ENCODE results near the gene MACROD1. TPM values are rescaled to one million over a fixed set of nuclear protein-coding genes. Genes with fewer than 3 reads are reported as not detected.

MACROD1 gene
- total RNA-seq, 1 donor from 2014 or later = 8.9 TPM

DNA sequence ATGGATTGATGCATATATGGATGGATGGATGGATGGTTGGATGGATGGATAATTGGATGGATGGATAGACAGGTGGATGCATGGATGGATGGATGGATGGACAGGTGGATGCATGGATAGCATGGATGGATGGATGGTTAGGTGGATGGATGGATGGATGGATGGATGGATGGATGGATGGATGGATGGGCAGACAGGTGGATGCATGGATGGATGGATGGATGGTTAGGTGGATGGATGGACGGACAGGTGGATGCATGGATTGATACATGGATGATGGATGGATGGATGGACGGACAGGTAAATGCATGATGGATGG is 52.5 kb downstream of the MACROD1 start:
- DNase-seq (ENCODE audit: low spot score) = no peak

DNA sequence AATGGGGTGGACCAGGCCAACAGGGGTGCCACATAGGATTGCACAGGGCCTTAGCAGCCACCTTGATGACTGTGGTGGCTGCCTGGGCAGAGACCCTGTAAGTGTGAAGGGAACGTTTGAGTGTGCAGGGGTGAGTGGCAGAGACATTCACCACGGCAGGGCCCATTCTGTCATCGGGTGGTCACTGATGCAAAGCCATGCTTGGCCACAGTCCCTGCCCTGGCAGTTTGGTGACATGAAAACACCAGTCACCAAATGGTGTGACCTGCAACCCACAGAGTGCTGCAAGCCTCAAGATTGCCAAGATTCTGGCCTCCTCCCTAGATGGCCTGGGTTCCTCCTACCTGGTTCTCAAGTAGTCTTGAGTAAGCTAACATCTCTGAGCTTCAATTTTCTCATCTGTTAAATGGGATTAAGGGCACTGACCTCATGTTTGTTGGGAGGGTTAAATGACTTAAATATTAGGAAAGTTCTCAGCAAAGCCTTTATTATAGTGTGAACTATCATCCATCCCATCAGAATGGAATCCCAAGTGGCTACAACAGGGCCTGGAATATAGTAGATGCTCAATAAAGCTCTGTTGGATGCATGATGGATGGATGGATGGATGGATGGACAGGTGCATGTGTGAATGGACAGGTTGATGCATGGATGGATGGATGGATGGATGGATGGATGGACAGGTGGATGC is 53.0 kb downstream of the MACROD1 start:
- no peak for DNase-seq (ENCODE audit: low spot score)

DNA sequence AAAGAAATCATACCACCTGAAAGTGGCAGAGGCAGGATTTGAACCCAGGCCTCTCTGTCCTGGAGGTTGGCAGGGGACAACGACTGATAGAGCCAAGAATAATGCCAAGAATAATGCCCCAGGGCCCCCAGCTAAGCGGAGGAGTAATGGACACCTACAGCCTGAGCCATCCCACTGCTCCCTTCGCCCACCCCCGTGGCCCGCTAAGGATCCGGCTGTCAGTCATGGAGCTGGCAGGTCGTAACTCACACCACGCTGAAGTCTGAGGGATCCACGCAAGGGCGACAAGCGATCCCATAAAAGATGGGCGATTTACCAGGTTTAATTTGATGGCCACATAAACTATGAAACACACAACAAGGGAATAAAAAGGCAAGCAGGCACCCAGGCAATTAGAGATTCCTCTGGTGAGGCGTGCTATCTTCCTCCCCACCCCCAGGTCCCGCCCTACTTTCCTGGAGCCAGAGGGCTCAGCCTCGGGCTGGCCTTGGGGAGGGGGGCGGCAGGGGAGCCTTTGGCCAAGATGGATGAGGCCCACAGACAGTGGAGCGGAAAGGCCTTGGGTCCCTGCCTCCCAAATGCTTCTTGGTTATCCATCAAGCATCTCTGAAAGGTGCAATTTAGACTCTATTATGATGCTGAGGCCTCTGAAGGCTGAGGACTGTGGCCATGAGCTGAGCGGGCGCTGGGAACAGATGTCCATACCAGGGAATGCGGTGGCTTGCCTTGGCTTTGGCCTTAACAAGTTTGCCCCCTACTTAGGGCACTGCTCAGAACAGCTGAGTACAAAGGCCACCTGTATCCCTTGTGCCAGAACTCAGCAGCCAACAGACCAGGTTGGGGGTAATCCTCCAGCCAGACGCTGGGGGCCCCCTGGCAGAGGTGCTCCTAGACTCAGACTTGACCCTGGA is 55.2 kb downstream of the MACROD1 start:
- DNase-seq (ENCODE audit: low spot score) = no peak

DNA sequence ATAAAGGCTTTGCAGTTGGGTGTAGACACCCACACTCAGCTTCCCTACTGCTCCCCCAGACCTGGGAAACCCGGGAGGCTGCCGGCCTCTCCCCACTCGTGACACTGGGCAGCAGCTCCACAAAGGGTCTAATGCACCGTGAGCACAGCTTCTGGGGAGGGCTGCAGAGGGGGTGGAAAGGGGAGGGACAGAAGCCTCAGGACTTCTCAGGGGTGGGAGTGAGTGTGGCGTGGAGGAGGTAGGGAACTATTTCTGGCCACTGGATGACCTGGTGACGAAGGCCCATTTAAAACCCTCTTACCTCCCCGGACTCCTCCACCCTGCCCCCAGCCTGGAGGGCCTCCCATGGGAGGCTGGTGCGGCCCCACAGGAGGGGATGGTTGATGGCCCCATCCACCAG is 56.6 kb downstream of the MACROD1 start:
- no peak for DNase-seq (ENCODE audit: low spot score)

DNA sequence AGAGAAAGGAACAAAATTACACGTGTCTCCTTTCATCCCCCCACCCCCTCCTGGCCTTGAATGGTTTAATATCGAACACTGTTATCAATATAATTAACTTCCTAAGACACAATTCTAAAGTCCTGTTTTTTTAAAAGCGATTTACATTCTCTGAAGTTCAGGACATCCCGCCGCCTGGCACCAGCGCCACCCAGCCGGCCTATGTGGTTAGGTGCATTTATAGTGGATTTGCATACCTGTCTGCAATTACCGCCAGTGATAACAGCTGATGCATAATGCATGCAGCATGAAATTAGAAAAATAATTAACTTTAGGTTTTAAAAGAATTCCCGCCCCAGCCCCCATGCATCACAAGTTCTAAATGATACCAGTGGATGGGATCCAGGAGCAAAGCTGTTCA is 58.6 kb downstream of the MACROD1 start:
- DNase-seq (ENCODE audit: low spot score) = no peak

DNA sequence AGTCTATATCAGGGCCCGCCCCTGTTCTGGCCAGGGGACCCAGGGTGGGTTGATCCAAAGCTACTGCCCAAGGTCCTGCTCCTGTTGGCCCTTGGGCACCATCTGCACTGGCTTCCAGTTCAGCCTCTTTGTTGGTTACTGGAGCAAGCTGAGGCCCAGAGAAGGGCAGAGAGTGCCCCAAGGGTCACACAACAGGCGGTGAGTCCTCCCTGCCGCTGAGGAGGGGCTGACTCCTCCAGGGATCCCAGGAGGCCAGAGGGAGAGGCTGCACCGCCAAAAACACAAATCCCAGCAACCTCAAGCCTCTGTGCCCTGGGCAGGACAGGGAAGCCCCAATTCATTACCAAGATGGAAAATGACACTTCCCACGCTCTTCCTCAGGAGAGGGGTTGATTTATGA is 61.3 kb downstream of the MACROD1 start:
- no peak for DNase-seq (ENCODE audit: low spot score)

DNA sequence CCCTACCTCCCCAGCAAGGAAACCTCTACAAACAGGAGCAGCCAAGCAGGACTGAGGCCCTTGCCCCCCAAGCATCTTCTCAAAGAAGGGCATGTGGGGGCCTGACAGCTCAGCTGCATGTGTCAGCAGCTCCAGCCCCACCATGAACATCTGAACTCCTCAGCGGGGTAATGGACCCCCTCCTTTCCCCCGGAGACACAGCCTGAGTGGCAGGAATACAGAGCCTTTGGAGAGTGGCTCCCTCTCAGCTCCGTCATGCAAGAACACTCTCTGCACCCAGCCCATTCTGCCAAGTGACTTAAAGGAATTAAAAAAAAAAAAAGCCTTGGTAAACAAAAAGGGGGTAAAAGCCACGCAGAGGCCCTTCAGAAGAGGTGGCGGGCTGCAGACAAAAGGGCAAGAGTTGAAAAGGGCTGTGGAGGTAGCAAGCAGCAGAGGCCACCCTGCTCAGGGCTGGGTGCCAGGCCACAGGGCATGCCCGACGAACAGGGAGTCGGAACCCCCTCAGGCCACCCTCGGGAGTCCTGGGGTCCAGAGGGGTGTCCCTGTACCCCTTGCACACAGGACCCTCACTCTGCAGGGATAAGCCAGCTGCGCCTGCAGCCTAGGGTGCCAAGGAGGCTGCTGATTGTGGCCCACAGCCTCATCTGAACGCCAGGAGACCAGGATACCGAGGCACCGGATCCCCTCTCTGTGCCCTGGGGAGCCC is 62.5 kb downstream of the MACROD1 start:
- peak; percentile 50 for DNase-seq (ENCODE audit: low spot score)

DNA sequence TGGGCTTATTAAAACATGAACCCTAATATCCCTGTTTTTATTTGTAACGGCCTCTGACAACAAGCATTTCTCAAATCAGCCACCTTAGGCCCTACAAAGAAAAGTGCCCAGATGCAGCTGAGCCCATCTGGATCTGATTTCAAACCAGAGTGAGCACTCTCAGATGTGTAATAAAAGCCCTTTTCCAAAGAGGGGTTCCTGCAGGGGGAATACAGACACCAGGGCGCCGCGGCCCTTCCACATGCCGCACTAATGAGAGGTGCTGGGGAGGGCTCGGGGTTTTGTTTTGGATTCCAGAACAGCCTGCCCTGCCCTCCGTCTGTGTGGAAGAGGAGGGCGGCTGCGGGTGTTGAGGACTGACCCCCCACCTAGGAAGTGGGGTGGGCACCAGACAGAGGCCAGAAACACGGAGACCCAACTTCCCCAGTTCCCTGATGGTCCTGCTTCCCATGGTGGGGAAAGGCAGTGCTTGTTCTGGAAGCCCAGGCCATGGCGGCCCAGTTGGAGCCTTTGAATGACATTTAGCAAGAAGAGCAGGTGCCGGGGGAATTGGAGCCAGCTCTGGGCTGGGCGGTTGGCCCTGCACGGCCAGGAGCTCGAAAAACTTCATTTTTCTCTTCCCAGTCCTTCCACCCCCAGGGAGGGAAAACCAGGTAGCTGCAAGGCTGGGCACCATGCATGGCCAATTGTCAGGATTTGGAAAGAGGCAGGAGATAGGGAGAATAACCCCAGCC is 63.7 kb downstream of the MACROD1 start:
- peak; percentile 55 for DNase-seq (ENCODE audit: low spot score)

DNA sequence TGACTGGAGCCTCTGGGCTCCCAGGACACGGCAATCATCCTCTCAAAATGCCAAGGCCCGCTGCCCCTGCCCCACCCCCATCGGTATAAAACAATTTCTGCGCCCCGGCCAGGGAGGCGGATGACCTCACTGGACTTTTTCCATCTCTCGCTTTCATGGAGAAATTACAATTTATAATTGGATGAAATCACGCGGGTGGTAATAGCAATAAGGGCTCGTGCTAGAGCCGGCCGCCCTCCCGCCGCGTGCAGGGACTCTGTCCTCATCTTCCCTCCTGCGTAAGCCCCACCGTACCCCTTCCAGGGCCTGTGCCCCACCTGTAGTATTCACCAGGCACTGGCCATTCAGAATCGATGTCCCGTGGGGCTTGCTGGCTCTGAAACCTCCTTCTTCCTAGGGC is 64.5 kb downstream of the MACROD1 start:
- DNase-seq (ENCODE audit: low spot score) = no peak

DNA sequence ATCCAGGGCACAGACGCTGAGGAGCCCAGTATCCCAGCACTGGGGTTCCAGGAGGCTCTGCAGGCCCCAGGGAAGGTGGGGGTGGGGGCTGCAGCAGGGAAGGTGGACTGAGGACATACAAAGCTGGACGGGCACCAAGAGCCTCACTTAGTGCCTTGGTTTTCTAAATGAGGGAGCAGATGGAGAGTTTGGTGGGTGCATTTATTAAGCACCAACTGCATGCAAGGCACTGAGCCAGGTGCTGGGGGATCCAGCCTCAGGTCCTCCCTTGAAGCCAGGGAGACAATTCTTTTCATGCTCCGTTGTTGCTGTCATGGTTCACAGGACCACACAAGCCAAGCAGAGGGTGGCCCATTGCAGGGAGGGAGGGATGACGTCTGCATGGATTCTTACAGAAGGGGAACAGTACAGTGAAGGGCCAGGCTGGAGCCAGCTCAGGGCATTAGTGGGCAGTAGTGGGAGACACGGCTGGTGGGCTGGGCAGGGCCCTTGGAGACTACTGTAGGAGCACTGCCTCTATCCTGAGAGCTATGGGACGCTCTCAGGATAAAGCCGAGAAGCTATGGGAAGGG is 65.0 kb downstream of the MACROD1 start:
- DNase-seq (ENCODE audit: low spot score) = no peak

DNA sequence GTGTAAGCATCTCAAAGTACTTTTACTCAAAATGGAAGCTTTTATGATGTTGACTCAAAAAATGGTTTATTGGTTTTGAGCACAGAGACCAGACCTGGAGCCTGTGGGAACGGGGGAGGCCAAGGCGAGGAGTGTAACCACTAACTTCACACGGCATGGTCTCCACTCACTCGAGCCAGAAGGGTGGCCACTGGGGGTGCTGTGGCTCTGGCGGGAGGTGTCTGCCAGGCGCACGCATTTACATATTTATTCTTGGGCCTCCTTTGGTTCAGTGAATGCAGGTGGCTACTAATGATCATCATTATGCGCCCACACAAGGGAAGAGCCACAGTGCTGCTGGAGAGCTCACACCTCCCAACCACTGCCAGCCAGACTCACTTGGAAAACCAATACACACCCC is 65.6 kb downstream of the MACROD1 start:
- no peak for DNase-seq (ENCODE audit: low spot score)

DNA sequence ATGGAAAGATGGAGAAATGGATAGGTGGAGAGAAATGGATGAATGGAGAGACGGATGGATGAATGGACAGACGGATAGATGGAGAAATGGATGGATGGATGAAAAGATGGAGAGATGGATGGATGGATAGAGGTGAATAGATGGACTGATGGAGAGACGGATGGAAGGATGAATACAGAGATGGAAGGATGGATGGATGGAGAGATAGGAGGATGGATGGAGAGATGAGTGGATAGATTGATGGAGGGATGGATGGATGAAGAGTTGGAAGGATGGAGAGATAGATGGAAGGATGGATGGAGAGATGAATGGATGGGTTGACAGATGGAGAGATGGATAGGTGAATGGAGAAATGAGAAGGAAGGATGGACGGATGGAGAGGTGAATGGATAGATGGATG is 66.5 kb downstream of the MACROD1 start:
- no peak for DNase-seq (ENCODE audit: low spot score)

DNA sequence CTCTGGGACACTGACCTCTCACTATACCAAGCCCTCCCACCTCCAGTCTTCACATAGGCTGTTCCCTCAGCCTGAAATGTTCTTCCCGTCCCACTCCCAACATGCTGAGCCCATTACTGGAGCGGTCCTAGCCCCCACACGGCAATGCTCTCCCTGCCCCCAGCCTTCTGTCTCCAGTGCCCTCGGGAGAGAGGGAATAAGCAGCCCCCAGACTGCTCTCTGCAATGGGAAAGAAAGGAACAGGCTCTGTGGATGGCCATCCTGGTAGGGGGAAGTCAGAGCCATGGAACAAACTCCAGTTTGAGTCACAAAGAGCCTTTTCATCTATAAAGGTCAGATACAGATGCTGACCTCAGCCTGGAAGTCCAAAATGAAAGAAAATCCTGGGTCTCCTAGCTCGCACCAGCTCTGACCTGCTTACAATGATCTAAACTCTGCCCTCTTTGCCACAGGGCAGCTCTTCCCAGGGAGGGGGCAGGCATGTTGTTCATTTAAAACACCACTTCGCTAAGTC is 67.5 kb downstream of the MACROD1 start:
- DNase-seq (ENCODE audit: low spot score) = no peak

DNA sequence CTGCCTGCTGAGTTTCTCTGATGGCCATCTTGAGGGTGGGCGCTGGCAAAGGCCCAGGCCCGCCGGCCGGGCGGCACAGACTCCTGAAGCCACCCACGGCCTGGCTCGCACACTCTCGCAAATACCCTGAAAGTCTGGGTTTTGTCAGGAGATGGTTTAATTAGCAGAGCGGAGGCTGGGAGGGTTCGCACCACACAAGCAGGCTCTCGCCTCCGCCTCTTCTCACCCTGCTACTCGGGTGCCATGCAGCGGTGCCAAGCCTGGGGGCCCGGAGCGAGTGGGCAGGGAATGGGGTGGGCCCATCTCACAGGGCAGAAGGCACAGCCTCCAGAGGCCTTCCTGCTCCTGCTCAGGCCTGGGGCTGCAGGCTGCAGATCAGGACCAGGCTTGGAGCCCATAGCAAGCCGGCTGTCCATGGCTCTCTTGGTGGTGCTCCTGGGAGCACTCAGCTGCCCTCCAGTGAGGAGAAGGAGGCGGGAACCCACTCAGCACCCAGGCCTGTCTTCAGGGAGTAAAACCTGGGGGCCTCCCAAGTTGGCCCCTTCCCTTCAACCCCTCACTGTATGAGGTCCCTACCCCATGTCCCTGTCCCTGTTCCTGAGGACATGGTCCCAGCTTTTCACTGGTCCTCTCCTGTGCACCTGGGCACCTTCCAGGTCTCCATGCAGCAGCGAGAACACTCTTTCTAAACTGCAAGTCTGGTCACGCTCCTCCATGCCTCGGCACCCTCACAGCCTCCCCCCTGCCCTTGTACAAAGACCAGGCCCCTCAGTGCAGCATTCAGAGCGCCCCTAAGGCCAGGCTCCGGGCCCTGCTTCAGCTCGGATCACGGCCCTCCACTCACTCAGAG is 68.2 kb downstream of the MACROD1 start:
- no peak for DNase-seq (ENCODE audit: low spot score)

DNA sequence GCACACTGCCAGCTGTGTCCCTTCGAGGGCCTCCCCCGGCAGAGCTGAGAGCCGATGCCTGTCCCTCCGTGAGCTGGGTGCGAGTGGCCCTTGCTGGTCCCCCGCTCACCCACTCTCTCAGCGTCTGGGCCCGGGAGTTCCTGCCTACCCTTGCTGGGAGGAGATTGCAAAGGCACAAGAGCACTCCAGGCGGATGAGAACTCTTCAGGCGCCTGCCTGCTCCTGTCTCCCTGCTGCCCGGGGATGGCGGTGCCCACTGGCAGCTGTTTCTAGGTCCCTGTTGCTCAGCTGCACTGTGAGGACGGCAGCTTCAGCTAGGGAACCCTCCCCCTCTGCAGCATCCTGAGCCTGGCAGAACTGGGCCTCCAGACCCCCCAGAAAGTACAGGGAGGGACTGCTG is 69.1 kb downstream of the MACROD1 start:
- DNase-seq (ENCODE audit: low spot score) = no peak

DNA sequence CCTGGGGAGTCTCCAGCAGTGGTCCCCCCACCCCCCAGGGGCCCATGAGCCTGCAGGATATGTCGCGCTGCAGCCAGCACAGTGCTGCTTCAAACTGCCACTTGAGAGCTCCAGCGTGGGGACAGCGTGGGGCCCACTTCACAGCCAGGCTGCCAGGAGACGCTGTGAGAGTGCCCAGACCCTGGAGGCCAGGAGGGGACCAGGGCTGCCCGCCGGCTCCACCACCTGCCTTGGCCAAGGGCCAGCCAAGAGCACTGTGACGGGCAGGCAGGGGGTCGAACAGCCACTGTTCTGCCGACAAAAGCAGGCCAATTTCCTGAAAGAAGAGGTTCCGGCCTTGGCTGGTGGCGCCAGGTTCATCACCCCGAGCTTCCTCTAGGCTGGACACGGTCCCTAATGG is 70.0 kb downstream of the MACROD1 start:
- no peak for DNase-seq (ENCODE audit: low spot score)

DNA sequence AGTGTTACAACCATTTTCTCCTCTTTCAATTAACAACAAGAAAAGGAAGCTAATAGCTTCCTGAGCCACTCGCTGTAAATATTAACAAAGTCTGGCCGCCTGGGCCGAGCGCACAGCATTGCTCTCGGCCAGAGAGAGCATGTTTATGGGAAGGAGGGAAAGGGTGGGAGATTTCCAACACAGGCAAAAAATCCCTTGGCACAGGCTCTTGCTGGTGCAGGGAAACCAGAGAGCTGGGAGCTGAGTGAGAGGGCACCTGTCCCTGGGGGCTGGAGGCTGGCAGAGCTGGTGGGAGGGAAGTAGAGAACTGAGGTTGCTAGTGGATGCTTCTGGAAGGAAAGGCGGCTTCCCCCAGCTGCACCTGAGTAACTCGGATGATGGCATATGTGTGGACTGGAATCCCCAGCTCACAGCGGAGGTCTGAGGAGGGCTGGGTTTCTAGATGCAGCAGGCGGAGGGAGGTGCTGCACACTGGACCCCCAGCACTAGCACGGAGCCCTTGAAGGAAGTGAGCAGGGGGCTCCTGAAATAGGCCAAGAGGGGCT is 70.6 kb downstream of the MACROD1 start:
- DNase-seq (ENCODE audit: low spot score) = no peak

DNA sequence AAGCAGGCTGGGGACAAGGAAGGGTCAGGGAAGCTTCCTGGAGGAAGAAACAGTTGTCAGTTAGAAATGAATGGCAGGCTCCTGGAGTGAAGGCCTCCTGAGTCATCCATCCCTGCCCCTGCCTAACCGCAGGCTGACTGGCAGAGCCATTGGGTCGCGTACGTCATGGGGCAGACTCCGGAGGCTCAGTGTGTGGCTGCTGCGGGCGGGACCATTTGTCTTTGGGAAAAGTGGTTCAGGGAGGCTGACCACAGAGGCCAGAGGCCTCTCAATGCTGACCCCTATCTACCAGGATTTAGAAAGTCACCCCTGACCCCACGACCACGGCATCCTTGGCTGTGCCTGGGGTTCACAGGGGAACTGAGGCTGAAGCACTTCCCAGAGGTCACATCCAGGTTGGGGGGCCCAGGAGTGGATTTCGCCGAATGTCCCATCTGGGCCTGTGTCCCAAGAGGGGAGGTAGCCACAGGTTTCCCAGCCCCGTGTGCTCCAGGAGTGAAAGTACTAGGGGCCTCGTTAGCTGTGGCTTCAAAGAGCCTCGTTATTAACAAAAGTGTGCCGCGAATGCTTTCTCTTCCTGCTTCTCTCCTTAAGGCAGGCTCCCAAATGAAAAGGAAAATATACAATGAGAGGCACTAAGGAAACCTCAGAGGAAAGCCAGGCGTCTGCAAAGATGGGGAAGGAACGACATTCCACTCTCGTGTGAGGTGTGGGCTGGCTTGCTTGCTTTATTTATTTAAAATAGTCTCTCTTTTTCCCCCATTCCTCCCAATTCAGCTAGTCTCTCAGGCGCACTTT is 71.3 kb downstream of the MACROD1 start:
- no peak for DNase-seq (ENCODE audit: low spot score)
